ENCODE data around the gene WIPF3.
A peak's percentile ranks its signal among the peaks of the same experiment; 100 is the strongest.

WIPF3 gene

GRCh38 chr7:29919790-29920189, 113.5 kb downstream of the WIPF3 start:
- DNase-seq: no peak

GRCh38 chr7:29920491-29920890, 114.2 kb downstream of the WIPF3 start:
- DNase-seq: no peak

GRCh38 chr7:29921404-29922010, 115.2 kb downstream of the WIPF3 start:
- peak; percentile 76 for DNase-seq

- DNase-seq: no peak
Observed at GRCh38 chr7:29922921-29923700, 116.8 kb downstream of the WIPF3 start.

- no peak for DNase-seq
Observed at GRCh38 chr7:29924006-29924405, 117.7 kb downstream of the WIPF3 start.

- DNase-seq: no peak
Observed at GRCh38 chr7:29924684-29925083, 118.4 kb downstream of the WIPF3 start.

- DNase-seq: no peak
Observed at GRCh38 chr7:29926216-29926615, 119.9 kb downstream of the WIPF3 start.

GRCh38 chr7:29926741-29927140, 120.4 kb downstream of the WIPF3 start:
- no peak for DNase-seq

- no peak for DNase-seq
Observed at GRCh38 chr7:29929018-29929807, 122.9 kb downstream of the WIPF3 start.

GRCh38 chr7:29935111-29935510, 128.8 kb downstream of the WIPF3 start:
- no peak for DNase-seq

- no peak for DNase-seq
Observed at GRCh38 chr7:29937132-29937531, 130.8 kb downstream of the WIPF3 start.

- no peak for DNase-seq
Observed at GRCh38 chr7:29940199-29940598, 133.9 kb downstream of the WIPF3 start.

- no peak for DNase-seq
Observed at GRCh38 chr7:29945259-29945809, 139.0 kb downstream of the WIPF3 start.

GRCh38 chr7:29946428-29947186, 140.3 kb downstream of the WIPF3 start:
- peak; percentile 49 for DNase-seq

GRCh38 chr7:29948587-29948986, 142.3 kb downstream of the WIPF3 start:
- DNase-seq: no peak

- no peak for DNase-seq
Observed at GRCh38 chr7:29950480-29950879, 144.2 kb downstream of the WIPF3 start.

- no peak for DNase-seq
Observed at GRCh38 chr7:29951206-29951605, 144.9 kb downstream of the WIPF3 start.

- DNase-seq: no peak
Observed at GRCh38 chr7:29953726-29954347, 147.5 kb downstream of the WIPF3 start.

GRCh38 chr7:29955075-29955792, 148.9 kb downstream of the WIPF3 start:
- DNase-seq: no peak

GRCh38 chr7:29955799-29956486, 149.6 kb downstream of the WIPF3 start:
- peak; percentile 9 for DNase-seq

GRCh38 chr7:29956487-29956836, 150.2 kb downstream of the WIPF3 start:
- DNase-seq: no peak
